Lower lobe of right lung (tissue), 2 donors: ENCODE data around the gene RASAL2. TPM values are rescaled to one million over a fixed set of nuclear protein-coding genes. Genes with fewer than 3 reads are reported as not detected.
A peak's percentile ranks its signal among the peaks of the same experiment; 100 is the strongest.

Experiments used
- ATAC-seq, 2 donors: fragments of 200-7000 bp; cut with Tn5 transposase; one replicate each; pipeline ENCODE4 v1.9.1; 2020 to 2022; ENCODE audit warnings: mild to moderate bottlenecking in 2 of 2, moderate library complexity in 2 of 2
- DNase-seq: peaks from one replicate; pipeline ENCODE4 v3.0.0-alpha.2; 2020
- H3K27ac ChIP-seq: fragments of 200-600 bp; one replicate; pipeline ENCODE4 v1.8.0; 2022
- H3K27me3 ChIP-seq: fragments of 200-600 bp; one replicate; pipeline ENCODE4 v1.8.0; 2022; ENCODE audit warnings: low read depth
- H3K36me3 ChIP-seq: fragments of 200-600 bp; one replicate; pipeline ENCODE4 v1.8.0; 2022; ENCODE audit warnings: mild to moderate bottlenecking
- H3K4me1 ChIP-seq: fragments of 200-600 bp; one replicate; pipeline ENCODE4 v1.8.0; 2022
- H3K4me3 ChIP-seq: fragments of 200-600 bp; one replicate; pipeline ENCODE4 v1.8.0; 2022; ENCODE audit warnings: mild to moderate bottlenecking
- H3K9me3 ChIP-seq: fragments of 200-600 bp; one replicate; pipeline ENCODE4 v1.8.0; 2022
- intact Hi-C: fragments of 100-400 bp; cut with DNase I; formaldehyde crosslinking; loops from one replicate; pipeline ENCODE4 v1.11.0; 2022
- total RNA-seq: library from RNA; stranded (reverse); fragmentation: NEBNext Ultra II Directional; extraction: Animal tissue kit (Norgen Biotek cat#: 25700); gene quantifications from one replicate; pipeline ENCODE4 v1.2.1, GENCODE V29; 2021
- TF ChIP-seq, protein P1 (sequence below): fragments of 200-600 bp; IDR thresholded peaks from one replicate; pipeline ENCODE4 v1.8.0; 2022; ENCODE audit warnings: antibody characterized with exemption, mild to moderate bottlenecking
- donor health status: DM: no; HTN: yes; CAD: no; lungs with severe emphysema.

RASAL2 gene
- total RNA-seq, 1 donor from 2014 or later: 48.3 TPM

DNA sequence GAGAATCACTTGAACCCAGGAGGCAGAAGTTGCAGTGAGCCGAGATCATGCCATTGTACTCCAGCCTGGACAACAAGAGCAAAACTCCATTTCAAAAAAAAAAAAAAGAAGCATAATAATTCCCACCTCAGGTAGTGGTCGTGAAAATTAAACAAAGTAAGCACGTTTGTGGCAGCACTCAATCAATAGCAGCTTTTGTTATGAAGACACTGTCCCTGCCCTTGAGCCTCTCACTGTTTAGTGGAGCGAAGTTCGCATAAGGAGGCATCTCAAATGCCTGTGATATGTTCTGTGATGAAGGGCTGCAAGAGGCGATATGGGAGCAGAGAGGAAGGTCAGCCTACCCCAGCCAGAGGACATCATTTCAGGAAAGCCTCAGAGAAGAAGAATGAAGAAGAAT lies 43.8 kb upstream of the RASAL2 start:
- DNase-seq (no peak), ATAC-seq (no peak)
- Histone ChIP-seq H3K36me3 (no peaks in the 10 kb centered on the region), H3K4me1 (peaks cover 11% of the 10 kb centered on the region), H3K4me3 (no peak overlapping the region), H3K27ac (no peak overlapping the region), H3K27me3 (no peaks in the 10 kb centered on the region), H3K9me3 (no peaks in the 10 kb centered on the region)
- TF ChIP-seq, protein P1, sequence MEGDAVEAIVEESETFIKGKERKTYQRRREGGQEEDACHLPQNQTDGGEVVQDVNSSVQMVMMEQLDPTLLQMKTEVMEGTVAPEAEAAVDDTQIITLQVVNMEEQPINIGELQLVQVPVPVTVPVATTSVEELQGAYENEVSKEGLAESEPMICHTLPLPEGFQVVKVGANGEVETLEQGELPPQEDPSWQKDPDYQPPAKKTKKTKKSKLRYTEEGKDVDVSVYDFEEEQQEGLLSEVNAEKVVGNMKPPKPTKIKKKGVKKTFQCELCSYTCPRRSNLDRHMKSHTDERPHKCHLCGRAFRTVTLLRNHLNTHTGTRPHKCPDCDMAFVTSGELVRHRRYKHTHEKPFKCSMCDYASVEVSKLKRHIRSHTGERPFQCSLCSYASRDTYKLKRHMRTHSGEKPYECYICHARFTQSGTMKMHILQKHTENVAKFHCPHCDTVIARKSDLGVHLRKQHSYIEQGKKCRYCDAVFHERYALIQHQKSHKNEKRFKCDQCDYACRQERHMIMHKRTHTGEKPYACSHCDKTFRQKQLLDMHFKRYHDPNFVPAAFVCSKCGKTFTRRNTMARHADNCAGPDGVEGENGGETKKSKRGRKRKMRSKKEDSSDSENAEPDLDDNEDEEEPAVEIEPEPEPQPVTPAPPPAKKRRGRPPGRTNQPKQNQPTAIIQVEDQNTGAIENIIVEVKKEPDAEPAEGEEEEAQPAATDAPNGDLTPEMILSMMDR: no peak
- intact Hi-C loops: no loop called here

DNA sequence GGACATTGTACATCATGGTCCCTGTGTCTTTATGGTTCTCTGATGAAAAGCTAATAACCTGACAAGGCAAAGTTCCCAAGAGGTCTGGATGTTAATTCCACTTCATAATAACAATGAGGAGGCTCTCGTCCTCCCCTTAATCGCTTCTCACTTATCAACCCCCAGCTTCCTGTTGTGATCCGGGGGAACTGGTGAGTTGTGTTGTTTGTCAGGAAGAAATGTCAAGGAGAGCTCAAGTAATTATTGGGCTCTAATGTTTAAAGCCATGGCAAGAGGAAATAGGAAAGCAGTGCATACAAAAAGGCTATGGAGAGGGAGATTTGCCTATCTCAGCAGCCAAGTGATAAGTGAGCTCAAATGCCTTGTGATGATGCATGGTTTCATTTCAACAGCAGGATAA lies 42.8 kb upstream of the RASAL2 start:
- Histone ChIP-seq H3K4me1 (peaks cover 21% of the 10 kb centered on the region), H3K4me3 (no peak overlapping the region), H3K36me3 (no peaks in the 10 kb centered on the region), H3K9me3 (no peaks in the 10 kb centered on the region), H3K27me3 (no peaks in the 10 kb centered on the region), H3K27ac (no peak overlapping the region)
- TF ChIP-seq, protein P1: no peak
- ATAC-seq: no peak
- intact Hi-C loops: no loop called here
- DNase-seq: no peak

DNA sequence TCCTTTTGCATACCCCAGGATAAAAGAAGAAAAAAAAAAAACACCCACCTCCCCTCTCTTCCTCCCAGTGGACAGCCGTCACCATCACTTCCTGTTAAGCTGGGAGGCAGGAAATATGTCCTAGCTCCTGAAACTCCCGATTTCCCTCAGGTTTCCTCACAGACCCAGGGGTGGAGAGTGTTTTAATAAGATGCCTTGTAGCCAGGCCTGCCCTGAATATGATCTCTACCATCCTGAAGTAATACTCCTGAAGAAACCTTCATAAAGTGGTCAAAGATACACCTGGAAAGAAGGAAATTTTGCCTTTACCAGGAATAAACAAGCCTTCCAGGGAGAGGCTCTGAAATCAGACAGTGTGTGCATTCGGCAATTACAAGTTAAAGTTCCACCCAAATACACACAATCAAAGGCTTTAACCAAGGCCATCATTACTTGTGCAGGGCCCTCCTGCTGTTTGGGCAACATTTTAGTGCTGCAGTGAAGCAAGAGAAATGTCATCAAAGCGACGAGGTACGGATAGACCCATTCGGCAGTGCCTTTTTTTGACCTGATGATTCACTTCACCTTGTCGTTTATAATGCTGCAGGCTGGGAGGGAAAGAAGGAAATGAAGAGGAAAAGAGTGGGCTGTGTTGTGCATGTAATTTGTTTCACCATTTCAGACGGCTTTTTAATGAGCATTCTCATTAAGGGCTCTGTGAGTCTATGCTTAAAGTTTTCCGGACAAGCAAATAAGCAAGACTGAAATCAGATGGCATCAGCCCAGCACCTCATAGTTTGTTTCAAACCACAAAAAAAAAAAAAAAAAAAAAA lies 41.0 kb upstream of the RASAL2 start:
- no peaks in the 10 kb centered on the region for H3K36me3 ChIP-seq
- peaks cover 39% of the 10 kb centered on the region for H3K4me1 ChIP-seq
- H3K27me3 ChIP-seq: no peaks in the 10 kb centered on the region
- no peaks in the 10 kb centered on the region for H3K9me3 ChIP-seq
- intact Hi-C loops: no loop called here
- no peak overlapping the region for H3K4me3 ChIP-seq
- H3K27ac ChIP-seq: peak overlapping the region; percentile 8
- TF ChIP-seq, protein P1: no peak
- no peak for ATAC-seq
- no peak for DNase-seq

DNA sequence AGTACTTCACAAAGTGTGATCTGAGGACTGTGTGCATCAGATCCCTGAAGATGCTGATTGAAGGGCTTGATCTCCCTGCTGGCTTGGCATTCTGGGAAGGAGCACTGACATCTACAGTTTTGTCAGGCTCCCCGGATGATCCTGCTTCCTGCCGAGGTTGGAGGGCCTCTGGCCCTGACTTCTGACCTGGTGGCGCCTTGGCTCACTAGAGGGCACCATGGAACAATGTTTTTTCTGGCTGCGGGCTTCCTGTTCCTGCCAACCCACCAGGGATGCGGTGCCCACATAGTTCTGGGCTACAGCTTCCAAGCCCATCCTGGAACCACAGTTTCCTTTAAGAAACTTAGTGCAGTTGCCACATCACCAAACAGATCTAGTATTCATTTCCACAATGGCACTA lies 38.8 kb upstream of the RASAL2 start:
- H3K9me3 ChIP-seq: no peaks in the 10 kb centered on the region
- no peak overlapping the region for H3K27ac ChIP-seq
- peaks cover 57% of the 10 kb centered on the region for H3K4me1 ChIP-seq
- H3K36me3 ChIP-seq: no peaks in the 10 kb centered on the region
- ATAC-seq (peak; percentile 82 to 88), DNase-seq (peak; percentile 72)
- H3K4me3 ChIP-seq: no peak overlapping the region
- intact Hi-C loops: no loop called here
- TF ChIP-seq, protein P1: peak; percentile 53
- H3K27me3 ChIP-seq: no peaks in the 10 kb centered on the region

DNA sequence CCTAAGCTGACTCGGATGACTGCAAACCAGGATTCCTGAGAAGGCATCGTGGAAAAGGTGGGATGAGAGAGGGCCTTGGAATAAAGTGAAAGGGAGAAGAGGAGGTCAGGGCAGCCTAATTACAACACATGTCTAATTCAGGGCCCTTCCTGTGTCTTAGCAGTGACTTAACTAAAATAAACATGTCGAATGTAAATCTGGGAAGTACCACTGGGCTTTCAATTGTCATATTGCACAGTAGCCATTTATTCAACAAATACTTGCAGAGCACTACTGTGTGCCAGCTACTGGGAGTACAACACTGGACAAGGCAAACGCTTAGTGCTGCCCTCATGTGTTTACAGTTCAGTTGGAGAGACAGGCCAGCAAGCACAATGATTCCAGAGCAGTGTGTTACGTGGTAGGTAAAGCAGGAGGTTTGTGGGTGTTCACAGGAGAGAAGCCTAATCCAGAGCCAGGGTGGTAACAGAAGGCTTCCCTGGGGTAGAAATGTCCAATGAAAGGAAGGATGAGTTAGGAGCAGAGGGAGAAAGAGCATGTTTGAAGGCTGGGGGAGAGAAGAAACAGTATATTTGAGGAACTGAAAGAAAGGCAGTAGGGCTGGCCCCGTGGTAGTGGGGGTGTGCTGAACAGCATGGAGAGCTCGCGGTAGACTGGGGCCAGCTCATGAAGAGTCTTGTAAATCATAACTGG lies 38.0 kb upstream of the RASAL2 start:
- Histone ChIP-seq H3K9me3 (no peaks in the 10 kb centered on the region), H3K4me3 (no peak overlapping the region), H3K4me1 (peaks cover 62% of the 10 kb centered on the region), H3K27ac (peak overlapping the region; percentile 60), H3K27me3 (no peaks in the 10 kb centered on the region), H3K36me3 (no peaks in the 10 kb centered on the region)
- DNase-seq (peak; percentile 62), ATAC-seq (peak; percentile 63 to 65)
- TF ChIP-seq, protein P1: peak; percentile 18
- intact Hi-C loops: no loop called here
